GM18517 (cell line): ENCODE results near the gene KLHL12.

ENCODE experiments used
- ATAC-seq: cut with Tn5 transposase; IDR thresholded peaks from one replicate; pipeline ENCODE4 v1.9.1; 2021; ENCODE audit warnings: mild to moderate bottlenecking, moderate library complexity; ENCODE audit not compliant: unreplicated experiment

The KLHL12 gene

DNA sequence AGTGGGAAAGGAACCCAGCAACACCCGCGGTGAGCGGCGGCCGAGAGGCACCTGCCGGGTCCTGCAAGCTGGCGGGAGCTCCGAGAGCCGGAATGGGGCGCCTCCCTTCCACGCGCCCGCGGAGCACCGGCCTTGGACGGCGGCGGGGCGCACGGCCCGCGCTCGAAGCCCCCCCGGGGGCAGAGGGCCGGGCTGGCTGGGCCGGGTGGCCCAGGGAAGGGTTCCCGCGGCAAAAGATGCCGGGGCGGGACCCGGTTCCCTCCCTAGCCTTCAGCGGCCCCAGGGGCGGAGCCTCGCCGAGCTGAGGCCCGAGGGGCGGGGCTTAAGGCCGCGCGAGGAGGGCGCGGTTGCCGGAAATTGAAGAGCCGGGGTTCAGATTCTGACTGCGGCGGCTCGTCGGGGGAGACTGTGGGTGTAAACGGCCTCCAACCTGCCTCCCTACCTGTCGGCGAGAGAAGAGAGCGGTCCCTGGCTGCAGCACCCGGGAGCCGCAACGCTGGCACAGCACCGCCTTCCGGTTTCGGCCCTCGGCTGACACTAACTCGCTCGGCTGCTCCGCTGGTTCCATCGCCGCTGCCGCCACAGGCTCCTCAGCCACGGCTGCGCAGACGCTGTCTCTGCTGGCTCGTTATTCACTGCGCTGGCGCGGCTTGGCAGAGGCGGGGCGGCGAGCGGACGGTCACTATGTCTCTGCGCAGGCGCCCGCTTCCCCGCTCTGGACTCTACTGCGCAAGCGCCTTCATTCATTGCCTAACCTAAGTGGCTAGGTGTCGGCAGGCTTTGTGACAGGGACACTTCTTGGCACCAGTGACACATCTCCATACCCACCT is 38.3 kb downstream of the KLHL12 start, which contains the start of gene RABIF:
RABIF (minus strand) TSS at position 619 of the 830 bp plus-strand sequence; CDS start at position 568, 51 bp downstream.
- peak; percentile 87 for ATAC-seq

DNA sequence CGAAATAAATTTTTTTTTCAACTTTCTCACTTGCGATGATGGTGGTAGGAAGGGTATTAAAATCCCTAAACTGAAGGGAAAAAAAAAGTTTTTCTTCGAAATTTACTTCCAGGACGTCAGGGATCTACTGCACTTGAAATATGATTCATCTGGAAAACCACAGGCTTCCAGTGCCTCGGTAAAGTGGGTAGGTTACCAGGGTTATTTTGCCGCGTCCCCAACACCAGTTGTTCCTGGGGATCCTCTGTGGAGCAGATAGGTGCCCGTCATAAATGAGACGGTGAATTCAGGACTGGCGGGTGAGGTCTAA is 38.9 kb downstream of the KLHL12 start:
- ATAC-seq: no peak

DNA sequence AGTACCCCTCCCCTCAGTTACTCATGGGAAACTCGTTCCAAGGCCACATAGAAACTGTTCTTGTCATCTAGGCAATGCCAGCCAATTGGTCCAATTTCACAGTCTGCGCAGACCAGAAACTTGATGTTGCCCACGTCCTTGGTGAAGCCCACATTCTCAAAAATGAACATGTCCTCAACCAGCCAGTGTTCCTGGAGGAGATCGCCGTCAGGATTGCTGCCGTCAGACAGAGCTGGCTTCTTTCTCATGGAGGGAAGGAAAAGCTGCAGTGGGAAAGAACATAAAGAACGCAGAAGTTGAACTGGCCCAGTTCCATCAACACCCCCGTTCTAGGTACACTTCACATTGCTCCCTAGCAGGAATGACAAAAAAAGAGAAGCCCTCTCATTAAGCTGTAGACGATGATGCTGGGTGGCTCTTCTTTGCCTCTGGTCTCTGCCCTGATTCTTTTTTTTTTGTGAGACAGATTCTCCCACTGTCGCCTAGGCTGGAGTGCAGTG is 46.0 kb downstream of the KLHL12 start:
- no peak for ATAC-seq

DNA sequence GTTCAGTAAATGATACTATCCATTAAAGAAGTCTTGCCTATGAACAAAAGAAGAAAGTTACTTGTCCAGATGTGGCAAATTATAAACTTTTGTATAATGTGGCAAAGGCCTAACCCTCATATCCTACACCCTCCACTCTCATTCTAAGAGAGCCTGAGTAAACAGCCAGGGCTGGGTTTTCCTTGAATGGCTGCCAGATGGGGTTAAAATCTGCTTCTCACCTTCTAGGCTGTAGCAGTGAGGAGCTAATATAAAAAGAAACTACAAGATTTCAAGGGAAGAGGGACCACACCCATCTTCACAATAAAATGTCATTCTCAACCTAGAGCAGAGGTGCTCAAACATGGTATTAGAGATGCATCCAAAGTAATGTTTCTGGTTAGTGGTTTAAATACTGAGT is 47.0 kb downstream of the KLHL12 start:
- ATAC-seq: no peak

DNA sequence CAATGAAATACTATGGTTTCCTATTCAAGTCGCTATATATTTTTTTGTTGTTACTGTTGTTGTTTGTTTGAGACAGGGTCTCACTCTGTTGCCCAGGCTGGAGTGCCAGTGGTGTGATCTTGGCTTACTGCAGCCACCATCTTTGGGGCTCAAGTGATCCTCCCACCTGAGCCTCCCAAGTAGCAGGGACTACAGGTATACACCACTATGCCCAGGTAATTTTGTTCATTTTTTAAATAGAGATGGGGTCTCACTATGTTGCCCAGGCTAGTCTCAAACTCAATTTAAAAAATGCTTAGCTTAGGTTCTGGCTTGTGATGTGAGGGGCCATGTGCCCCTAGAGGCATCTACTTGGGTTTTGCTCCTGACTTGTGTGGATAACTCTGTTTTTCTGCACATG is 47.9 kb downstream of the KLHL12 start:
- no peak for ATAC-seq

DNA sequence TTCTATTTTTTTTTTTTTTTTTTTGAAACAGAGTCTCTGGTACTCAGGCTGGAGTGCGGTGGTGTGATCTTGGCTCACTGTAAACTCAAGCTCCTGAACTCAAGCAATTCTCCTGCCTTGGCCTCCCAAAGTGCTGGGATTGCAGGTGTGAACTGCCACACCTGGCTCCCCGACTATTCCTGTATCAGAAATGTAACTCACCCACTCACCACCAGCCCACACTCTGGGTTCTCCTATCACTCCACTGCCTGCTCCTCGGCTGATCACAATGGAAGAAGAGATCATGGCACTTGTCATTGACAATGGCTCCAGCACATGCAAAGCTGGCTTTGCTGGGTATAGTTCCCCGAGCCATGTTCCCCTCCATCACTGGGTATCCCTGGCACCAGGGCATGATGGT is 54.0 kb downstream of the KLHL12 start:
- ATAC-seq: no peak

DNA sequence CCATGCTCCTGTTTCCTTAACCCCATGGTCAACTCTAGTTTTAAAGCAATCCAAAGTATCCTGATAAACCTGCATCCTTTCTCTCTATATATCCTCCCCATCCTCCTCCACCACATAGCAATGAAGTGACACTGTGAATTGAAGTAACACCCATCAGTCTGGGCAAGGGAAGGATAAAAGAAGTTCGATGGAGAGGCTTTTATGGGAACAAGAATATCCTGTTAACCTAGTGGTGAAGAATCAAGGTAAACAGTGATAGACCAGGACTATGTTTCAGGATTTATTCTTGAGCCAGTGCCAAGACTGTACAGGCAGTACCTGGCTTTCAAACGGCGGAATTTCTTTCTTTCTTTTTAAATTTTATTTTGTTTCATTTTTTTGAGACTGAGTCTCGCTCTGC is 55.7 kb downstream of the KLHL12 start:
- ATAC-seq: no peak

DNA sequence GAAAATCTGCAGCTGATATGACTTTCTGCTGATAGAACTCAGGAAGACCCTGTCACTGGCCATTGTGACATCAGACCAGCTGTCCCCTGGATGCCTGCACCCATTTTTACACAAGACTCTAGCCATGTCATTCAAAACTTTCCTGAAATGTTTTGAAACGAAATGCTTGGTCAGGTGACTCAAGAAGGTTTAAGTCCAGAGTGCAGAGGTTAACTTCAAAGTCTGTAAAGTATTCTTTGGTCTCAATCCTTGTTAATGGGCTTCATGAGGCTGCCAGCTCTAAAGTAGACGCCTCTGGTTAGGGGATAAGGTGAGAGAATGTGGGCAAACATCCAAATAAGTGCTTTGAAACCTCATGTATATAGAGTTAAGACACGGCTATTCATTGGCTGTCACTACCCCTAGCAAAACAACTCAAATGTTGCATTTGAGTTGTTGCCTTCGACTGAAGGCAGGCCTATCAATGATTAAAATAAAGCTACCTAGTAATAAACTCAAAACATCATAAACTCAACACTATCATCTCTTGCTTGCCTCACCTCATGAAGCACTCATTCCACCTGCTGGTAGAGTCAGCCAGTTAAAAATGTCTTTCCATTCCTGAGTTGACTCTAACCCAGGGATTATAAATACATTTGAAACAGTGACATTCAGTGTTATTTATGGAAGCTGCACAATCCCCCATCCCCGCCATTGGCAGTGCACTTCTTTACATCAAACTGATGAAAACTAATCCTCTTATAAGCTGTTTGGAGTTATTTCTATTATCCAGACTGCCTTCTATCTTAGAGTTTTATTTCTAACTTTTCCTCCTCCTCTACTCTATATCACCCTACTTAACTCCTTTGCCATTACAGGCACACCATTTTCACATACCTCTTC is 64.1 kb downstream of the KLHL12 start:
- ATAC-seq: no peak

DNA sequence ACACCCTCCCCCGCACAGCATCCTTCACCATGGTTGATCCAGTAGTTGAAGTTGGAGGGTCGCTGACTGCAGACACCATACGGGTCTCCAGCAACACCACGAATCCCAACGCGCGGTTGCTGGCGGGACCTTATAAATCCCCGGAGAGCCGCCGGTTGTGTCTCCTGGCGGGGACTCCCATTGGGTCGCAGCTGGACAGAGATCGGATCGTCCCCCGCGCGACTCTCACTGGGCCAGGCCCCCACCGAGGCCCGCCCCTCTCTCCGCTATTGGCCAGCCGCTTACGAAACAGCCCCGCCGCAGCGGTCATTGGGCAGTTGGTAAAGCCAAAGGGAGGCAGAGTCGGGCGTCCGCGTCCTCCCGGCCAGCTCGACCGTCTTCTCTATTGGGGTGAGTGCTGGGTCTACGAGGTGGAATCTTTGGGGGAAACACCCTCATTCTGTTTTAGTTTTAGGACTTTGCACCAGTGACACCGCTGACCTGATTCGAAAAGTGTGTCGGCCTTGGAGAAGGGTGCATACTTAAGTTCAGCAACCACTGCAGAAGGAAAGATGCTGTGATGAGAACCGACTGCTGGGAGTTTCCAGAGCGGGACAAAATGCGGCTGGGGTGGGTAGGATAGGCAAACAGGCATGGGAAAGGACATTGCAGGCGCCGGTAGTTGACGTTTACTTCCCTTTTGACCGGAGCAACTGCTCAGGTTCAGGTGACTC is 65.5 kb downstream of the KLHL12 start:
- peak; percentile 66 for ATAC-seq

DNA sequence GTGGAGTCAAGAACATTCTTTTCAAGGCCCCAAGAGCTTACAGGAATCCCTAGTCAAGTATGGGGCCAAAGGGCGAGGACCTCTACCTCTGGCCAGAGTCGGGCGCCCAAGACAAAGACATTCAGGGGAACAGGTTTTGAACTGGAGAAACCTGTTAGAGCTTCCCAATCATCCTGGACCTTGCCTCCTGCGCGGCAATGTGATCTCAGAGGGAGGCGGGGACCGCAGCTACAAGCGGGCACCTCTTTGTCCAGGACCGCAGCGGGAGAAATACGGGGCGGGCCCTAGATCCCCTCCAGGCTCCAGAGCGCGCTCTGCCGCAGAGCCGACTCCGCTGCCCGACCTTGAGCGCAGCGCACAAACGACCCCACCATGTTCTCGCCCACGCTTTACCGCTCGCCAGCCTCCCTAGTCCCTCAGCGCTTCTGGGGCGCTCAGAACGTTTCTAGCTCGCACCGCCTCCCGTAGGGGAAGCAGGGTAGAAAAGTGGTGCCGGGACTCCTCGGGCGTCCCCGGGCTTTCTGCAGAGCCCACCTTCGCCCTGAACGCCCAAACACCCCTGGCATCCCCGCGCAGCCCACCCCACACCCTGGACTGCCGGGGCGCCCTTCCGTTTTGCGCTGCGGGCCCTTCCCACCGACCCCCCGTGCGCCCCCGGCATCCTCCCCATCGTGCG is 66.2 kb downstream of the KLHL12 start:
- ATAC-seq: peak; percentile 32

DNA sequence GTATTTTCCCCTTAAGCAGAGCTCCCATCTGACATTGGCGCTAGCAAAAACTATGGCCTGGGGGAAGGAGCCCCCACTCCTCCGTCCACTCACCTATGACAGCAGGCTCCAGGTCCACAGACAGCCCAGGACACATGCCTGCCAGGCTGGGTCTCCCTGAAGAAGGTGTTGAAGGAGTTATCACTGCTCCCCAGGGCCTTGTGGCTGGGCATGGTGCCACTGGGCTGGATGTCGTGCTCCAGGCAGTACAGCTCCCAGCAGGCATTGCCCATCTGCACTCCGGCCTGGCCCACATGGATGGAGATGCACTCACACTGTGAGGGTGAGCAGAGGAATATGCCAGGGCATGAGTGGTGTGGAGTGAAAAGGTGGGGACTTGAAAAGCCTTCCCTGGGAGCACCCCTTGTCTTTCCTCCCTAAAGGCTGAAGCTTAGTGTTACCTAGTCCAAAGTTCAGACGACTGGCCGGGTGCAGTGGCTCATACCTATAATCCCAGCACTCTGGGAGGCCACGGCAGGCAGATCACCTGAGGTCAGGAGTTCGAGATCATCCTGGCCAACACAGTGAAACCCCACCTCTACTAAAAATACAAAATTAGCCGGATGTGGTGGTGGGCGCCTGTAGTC is 68.1 kb downstream of the KLHL12 start:
- ATAC-seq: no peak

DNA sequence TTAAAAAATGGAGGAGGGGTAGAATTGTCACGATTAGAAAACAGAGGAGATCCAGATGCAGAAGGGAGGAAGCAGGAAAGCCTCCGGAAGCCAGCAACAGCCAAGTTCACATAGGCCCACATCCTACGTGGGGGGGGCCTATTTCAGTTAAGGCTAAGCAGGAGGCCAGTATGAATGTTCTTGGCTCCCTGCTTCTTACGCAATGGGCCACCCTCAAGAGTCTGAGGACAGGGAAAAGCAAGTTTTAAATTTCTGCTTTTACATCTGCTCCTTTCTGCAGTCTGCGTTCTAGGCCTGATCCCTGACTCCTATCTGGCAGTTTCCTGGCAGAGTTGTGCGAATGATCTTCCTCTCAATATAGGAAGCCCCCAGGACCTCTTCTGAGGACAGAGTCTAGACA is 68.7 kb downstream of the KLHL12 start:
- no peak for ATAC-seq

DNA sequence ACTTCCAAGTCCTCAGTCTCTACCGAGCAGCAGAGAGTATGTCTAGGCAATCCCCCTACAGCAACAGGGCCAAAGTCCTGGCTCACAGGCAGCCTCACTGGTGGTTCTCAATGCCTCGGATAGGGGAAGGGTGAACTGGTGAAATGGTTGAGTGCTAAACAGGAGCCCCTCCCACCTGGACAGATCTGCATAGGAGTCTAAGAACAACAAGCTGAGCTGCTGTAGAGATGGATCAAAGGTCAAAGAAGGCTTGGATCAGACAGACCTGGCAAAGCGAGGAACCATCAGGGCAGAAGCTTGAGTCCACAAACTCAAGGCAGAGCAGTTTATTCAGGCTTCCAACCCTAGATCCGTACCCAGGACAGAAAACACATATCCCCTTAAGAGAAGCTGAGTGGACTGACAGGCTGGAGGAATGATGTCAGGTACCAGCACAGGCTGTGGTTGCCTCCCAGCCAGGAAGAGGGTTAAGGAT is 69.9 kb downstream of the KLHL12 start:
- ATAC-seq: no peak

DNA sequence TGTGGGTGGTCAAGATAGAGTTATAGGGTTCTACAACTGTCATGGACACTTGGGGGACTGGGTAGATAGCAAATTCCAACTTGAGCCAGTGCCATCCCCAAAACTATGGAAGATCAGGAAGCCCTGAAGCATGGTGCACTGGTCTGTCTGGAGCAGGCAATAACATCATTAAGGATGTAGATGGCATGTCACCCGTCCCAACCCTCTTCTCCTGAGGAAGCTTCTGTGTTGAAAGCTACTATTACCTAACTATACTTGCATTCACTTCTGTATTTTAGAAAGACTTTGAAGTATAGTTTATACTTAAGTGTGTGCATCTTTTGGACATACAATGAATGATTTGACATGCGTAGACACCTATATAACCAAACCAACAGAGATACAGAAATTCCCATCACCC is 71.0 kb downstream of the KLHL12 start:
- no peak for ATAC-seq

DNA sequence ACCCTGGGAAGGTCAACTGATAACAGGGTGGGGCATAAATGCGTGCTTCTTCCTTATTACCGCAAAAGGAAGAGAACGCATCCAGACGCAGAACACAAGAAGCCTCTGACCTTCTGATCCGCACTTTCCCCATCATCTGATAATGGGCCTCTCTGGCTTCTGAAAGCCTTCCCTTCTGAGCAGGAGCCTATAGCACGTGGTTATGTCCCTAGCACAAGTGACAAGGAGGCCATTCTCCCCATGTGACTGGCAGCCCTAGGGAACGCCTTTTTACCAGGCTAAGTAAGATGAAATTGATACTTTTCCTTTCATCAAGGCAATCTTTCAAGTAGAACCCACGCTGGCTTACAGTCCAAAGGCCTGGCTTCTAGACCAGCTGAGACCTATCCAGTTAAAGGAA is 72.2 kb downstream of the KLHL12 start:
- no peak for ATAC-seq

DNA sequence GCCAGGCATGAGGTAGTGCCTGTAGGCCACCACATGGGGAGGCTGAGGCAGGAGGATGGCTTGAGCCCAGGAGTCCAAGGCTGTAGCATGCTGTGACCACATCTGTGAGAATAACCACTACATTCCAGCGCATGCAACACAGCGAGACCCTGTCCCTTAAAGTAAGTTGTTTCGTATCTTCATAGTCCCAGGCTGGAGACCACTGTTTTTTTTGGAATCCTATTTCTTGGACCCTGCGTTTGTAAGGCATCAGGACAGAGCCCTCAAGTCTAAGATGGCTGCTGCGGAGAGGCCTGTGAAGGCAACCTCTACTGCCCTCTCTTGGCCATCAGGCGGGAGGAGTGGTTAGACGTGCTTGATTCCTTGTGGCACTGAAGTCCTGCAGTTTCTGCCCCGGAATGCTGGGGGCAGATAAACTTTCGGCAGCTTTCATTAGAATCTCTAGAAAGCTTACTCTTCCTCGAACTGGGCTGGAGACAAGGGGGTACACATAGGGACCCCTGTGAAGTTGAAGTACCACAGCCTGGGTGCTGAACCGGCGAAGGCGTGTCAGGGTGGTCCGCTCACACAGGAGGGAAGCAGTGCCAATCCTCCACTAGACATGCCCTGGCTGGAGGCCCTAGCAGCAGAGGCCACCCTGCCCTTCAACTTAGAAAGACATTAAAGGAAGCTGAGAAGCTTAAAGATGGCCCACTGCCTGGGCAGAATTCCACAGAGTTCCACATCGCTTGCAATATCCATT is 74.7 kb downstream of the KLHL12 start:
- ATAC-seq: no peak

DNA sequence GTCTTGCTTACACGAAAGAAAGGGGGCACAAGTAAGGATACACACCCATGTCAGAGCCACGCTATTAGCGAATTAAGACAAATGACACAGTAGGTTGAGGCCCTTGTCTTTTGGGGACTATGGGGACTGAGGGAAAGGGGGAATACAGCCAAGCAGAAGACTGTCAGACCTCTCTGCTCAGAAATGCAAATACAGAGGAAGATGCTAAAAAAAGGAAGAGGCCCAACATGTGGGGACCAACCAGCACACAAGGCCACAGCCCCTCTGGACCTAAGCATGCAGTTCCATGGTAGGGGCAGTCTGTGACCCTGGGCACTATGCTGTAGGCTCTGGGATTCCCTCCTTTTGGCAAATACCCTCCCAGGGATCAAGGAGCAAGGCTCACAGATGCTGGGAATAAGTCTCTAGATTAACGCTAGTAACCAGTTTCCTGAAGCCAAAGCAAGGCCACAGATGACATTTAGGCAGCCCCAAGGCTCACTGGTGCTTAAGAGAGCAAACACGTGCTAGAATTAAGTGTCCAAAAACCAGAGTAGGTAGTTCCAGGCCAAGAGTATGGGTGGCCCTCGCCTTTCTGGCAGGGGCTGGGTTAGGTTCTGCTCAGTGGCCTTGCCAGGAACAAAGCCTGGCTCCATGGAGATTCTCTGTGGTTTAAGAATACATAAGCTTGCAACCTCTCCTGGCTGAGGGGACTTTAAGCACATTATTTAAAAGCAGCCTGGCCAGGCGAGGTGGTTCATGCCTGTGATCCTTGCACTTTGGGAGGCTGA is 76.3 kb downstream of the KLHL12 start:
- ATAC-seq: no peak

DNA sequence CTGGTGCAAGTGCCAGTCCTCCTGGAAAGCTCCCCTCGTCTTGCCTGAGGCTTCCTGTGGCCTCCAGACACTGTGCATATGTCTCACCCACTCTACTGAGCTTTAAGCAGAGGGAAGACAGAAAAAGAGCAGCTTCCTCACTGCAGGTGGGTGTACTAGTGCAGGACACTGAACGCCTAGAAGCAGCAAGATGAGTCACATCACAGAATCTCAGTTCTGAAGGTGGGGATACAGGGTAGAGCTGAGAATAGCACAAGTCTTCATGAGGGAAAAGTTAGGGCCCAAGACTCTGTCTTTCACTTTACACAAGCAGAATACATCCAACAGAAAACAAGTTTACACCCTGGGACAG is 78.9 kb downstream of the KLHL12 start:
- ATAC-seq: no peak

DNA sequence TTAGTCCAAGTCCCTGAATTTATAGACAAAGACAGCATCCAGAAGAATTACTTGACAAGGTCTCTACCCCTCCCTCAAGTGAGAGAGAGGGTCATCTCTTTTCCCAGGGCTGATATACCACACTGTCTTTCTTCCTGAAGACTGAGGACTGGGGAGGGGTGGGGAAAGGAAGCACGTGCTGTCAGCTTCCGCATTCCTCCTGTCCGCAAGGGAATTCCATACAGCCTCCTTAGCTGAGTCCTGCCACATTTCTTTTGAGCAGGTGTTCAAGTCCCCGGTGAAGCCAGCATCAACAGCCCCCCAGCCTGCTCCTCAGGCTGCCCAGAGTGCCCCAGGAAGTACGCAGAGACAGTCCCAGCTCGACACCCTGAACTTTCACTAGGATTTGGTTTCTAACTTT is 82.1 kb downstream of the KLHL12 start:
- ATAC-seq: no peak
